HCT116 (cell line): ENCODE data around the gene MEGF10. TPM values are rescaled to one million over a fixed set of nuclear protein-coding genes. Genes with fewer than 3 reads are reported as not detected.

Source experiments
- ATAC-seq: fragments of 200-7000 bp; cut with Tn5 transposase; 2 replicates; pipeline ENCODE4 v1.9.1; 2020; ENCODE audit warnings: mild to moderate bottlenecking, moderate library complexity
- BruUV-seq: library from RNA; stranded (reverse); fragments of 400-500 nt; replicated peaks from 2 replicates; lab custom pipeline; 2021; lab: Mats Ljungman, UMichigan
- CTCF ChIA-PET: fragments of 300-600 bp; sonication (Branson Sonifier 250); formaldehyde crosslinking; loops from one replicate; lab custom pipeline; 2021; ENCODE audit warnings: antibody characterized with exemption; lab: Charles Lee
- POLR2A ChIA-PET: fragments of 300-600, 350-600 bp; sonication (Branson Sonifier 250); formaldehyde crosslinking; loops from one replicate; lab custom pipeline; 2021; ENCODE audit warnings: antibody characterized with exemption; lab: Charles Lee
- RAD21 ChIA-PET, 2 experiments: fragments of 300-600 bp; sonication (Branson Sonifier 250); formaldehyde crosslinking; loops; one replicate each; lab custom pipeline; 2023; ENCODE audit warnings: low total read pairs in 2 of 2; ENCODE audit not compliant: uncharacterized antibody in 2 of 2, unreplicated experiment in 2 of 2, low non-redundant PET in 1 of 2; lab: Charles Lee
- DNase-seq: peaks from one replicate; pipeline ENCODE4 v3.0.0-alpha.2; 2010; ENCODE audit warnings: low read depth, low spot score
- H2AFZ ChIP-seq: fragments of 200-600 bp; shearing (Covaris generic), sonication (generic); 2 replicates; pipeline ENCODE4 v1.6.1; 2017; ENCODE audit warnings: low read depth, mixed run types, mixed read lengths, antibody characterized with exemption, low read length; ENCODE audit not compliant: poor library complexity, severe bottlenecking
- H3K27ac ChIP-seq: 2 replicates; pipeline ENCODE4 v1.5.1; 2012; ENCODE audit warnings: low read depth, low read length
- H3K27me3 ChIP-seq: fragments of 200-600 bp; sonication (generic); 2 replicates; pipeline ENCODE4 v1.6.1; 2016; ENCODE audit warnings: mixed run types, low read length, mixed read lengths; ENCODE audit not compliant: insufficient read depth
- H3K36me3 ChIP-seq, 2 experiments: fragments of 200-500 bp in 1 of 2; fragments of 200-600 bp in 1 of 2; sonication (Bioruptor generic) in 1 of 2; sonication (generic) in 1 of 2; 2 replicates each; pipeline versions ENCODE4 v1.5.1 to v1.6.1; 2014 to 2016; ENCODE audit warnings: low read length in 2 of 2, inconsistent platforms in 1 of 2, mixed read lengths in 1 of 2, mixed run types in 1 of 2; ENCODE audit not compliant: insufficient read depth in 2 of 2, control insufficient read depth in 1 of 2
- H3K4me1 ChIP-seq, 2 experiments: fragments of 200-600 bp in 1 of 2; sonication (generic) in 1 of 2; 2 replicates each; pipeline versions ENCODE4 v1.5.1 to v1.6.1; 2012 to 2017; ENCODE audit warnings: low read length in 2 of 2, inconsistent platforms in 1 of 2, mild to moderate bottlenecking in 1 of 2, mixed read lengths in 1 of 2, mixed run types in 1 of 2, moderate library complexity in 1 of 2; ENCODE audit not compliant: insufficient read depth in 2 of 2, control insufficient read depth in 1 of 2
- H3K4me2 ChIP-seq: fragments of 200-600 bp; sonication (generic); 2 replicates; pipeline ENCODE4 v1.6.1; 2017; ENCODE audit warnings: mixed run types, low read length, mixed read lengths
- H3K4me3 ChIP-seq, 2 experiments: fragments of 200-600 bp in 1 of 2; sonication (generic) in 1 of 2; replicated peaks in 1 of 2; 2 replicates each; pipeline ENCODE4 v1.5.1; 2011 to 2016; ENCODE audit warnings: low read length in 2 of 2, control low read depth in 1 of 2, low read depth in 1 of 2, mild to moderate bottlenecking in 1 of 2, mixed read lengths in 1 of 2, mixed run types in 1 of 2
- H3K79me2 ChIP-seq: fragments of 200-600 bp; sonication (generic); 2 replicates; pipeline ENCODE4 v1.6.1; 2017; ENCODE audit warnings: mild to moderate bottlenecking, mixed run types, low read length, moderate library complexity, mixed read lengths; ENCODE audit not compliant: insufficient read depth
- H3K9ac ChIP-seq: fragments of 200-600 bp; sonication (generic); 2 replicates; pipeline ENCODE4 v1.6.1; 2016; ENCODE audit warnings: low read length, mixed read lengths
- H3K9me2 ChIP-seq: fragments of 200-600 bp; sonication (generic), shearing (Covaris generic); 2 replicates; pipeline ENCODE4 v1.6.1; 2017; ENCODE audit warnings: mixed run types, mild to moderate bottlenecking, moderate library complexity; ENCODE audit not compliant: insufficient read depth
- H3K9me3 ChIP-seq, 2 experiments: fragments of 200-500 bp in 1 of 2; fragments of 200-600 bp in 1 of 2; sonication (Bioruptor generic) in 1 of 2; sonication (generic) in 1 of 2; 2 replicates each; pipeline ENCODE4 v1.6.1; 2014 to 2017; ENCODE audit warnings: low read length in 2 of 2, mixed read lengths in 2 of 2, inconsistent platforms in 1 of 2, low read depth in 1 of 2, mild to moderate bottlenecking in 1 of 2, mixed run types in 1 of 2, moderate library complexity in 1 of 2; ENCODE audit not compliant: control insufficient read depth in 1 of 2, insufficient read depth in 1 of 2
- H4K20me1 ChIP-seq: fragments of 200-600 bp; sonication (generic), shearing (Covaris generic); 2 replicates; pipeline ENCODE4 v1.6.1; 2017; ENCODE audit warnings: mixed run types, mild to moderate bottlenecking, moderate library complexity; ENCODE audit not compliant: insufficient read depth
- ATF3 ChIP-seq: IDR thresholded peaks from 2 replicates; pipeline ENCODE4 v1.6.1; 2012
- CBX3 ChIP-seq: IDR thresholded peaks from 2 replicates; pipeline ENCODE4 v1.6.1; 2012; ENCODE audit warnings: low read depth
- CTCF ChIP-seq, 3 experiments: fragments of 200-600 bp in 1 of 3; sonication (generic) in 1 of 3; IDR thresholded peaks in 2 of 3; conservative IDR thresholded peaks in 1 of 3; 2 replicates each; pipeline ENCODE4 v1.5.1; 2012 to 2017; ENCODE audit warnings: low read depth in 2 of 3, low read length in 2 of 3, antibody characterized with exemption in 1 of 3, borderline replicate concordance in 1 of 3, control low read depth in 1 of 3, mild to moderate bottlenecking in 1 of 3, mixed read lengths in 1 of 3, mixed run types in 1 of 3, moderate library complexity in 1 of 3; ENCODE audit not compliant: insufficient read depth in 1 of 3
- EGR1 ChIP-seq: IDR thresholded peaks from 2 replicates; pipeline ENCODE4 v1.6.1; 2012; ENCODE audit warnings: low read depth
- ELF1 ChIP-seq: IDR thresholded peaks from 2 replicates; pipeline ENCODE4 v1.6.1; 2012; ENCODE audit warnings: low read depth, borderline replicate concordance
- EZH2 ChIP-seq: fragments of 200-600 bp; sonication (generic); IDR thresholded peaks from 2 replicates; pipeline ENCODE4 v1.6.1; 2017; ENCODE audit warnings: antibody characterized with exemption, mixed run types
- EZH2phosphoT487 ChIP-seq: fragments of 200-600 bp; IDR thresholded peaks from 2 replicates; pipeline ENCODE4 v1.6.1; 2018; ENCODE audit warnings: antibody characterized with exemption, borderline replicate concordance
- JUND ChIP-seq: IDR thresholded peaks from 2 replicates; pipeline ENCODE4 v1.6.1; 2012
- POLR2AphosphoS5 ChIP-seq: IDR thresholded peaks from 2 replicates; pipeline ENCODE4 v1.6.1; 2011; ENCODE audit warnings: mild to moderate bottlenecking, low read depth, low read length, moderate library complexity
- RAD21 ChIP-seq: IDR thresholded peaks from 2 replicates; pipeline ENCODE4 v1.6.1; 2012; ENCODE audit warnings: low read depth, mild to moderate bottlenecking
- SIN3A ChIP-seq: IDR thresholded peaks from 2 replicates; pipeline ENCODE4 v1.6.1; 2012; ENCODE audit warnings: low read depth
- SP1 ChIP-seq: IDR thresholded peaks from 2 replicates; pipeline ENCODE4 v1.6.1; 2012; ENCODE audit warnings: low read depth
- SRF ChIP-seq: IDR thresholded peaks from 2 replicates; pipeline ENCODE4 v1.6.1; 2012; ENCODE audit warnings: low read depth
- ZNF274 ChIP-seq: fragments of 200-500 bp; sonication (Bioruptor generic); IDR thresholded peaks from 2 replicates; pipeline ENCODE4 v1.6.1; 2014; ENCODE audit warnings: mild to moderate bottlenecking, low read depth, low read length, inconsistent platforms
- intact Hi-C: fragments of 100-400 bp; cut with micrococcal nuclease; formaldehyde crosslinking; loops from 2 replicates; pipeline ENCODE4 v1.10.0; 2022
- total RNA-seq: library from RNA; stranded (reverse); gene quantifications from one replicate; pipeline ENCODE4 v1.2.1, GENCODE V29; 2021; ENCODE audit not compliant: unreplicated experiment
- TF ChIP-seq, protein P1 (sequence below): IDR thresholded peaks from 2 replicates; pipeline ENCODE4 v1.6.1; 2011; ENCODE audit warnings: mild to moderate bottlenecking, low read length, moderate library complexity; ENCODE audit not compliant: insufficient replicate concordance; ENCODE audit errors: extremely low read depth
- TF ChIP-seq, protein P2 (sequence below): IDR thresholded peaks from 2 replicates; pipeline ENCODE4 v1.6.1; 2012; ENCODE audit warnings: low read depth

Gene MEGF10
- total RNA-seq, 1 experiment from 2014 or later: 0.02 TPM

DNA sequence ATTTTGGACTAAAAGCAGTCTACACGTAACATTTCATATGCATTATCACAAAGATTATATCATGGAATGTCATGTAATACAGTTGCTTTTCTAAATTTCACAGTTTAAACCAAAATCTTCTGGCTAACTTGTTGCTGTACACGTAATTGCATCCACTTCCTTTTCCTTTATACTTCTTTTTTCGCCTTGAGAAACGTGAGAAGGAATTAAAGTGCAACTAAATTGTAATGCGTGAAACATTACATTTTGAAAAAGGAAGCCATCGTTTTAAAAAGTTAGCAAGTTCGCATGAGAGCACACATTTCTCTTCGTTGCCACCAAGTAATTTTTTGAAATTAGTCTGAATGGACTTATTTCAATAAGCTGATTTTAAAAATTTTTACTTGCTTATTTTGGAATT, 80.0 kb downstream of the MEGF10 start:
- DNase-seq: no peak
- TF ChIP-seq ZNF274: no peak
- no peak for TF ChIP-seq CBX3
- no peak for TF ChIP-seq ELF1
- TF ChIP-seq EZH2: no peak
- TF ChIP-seq, protein P1, sequence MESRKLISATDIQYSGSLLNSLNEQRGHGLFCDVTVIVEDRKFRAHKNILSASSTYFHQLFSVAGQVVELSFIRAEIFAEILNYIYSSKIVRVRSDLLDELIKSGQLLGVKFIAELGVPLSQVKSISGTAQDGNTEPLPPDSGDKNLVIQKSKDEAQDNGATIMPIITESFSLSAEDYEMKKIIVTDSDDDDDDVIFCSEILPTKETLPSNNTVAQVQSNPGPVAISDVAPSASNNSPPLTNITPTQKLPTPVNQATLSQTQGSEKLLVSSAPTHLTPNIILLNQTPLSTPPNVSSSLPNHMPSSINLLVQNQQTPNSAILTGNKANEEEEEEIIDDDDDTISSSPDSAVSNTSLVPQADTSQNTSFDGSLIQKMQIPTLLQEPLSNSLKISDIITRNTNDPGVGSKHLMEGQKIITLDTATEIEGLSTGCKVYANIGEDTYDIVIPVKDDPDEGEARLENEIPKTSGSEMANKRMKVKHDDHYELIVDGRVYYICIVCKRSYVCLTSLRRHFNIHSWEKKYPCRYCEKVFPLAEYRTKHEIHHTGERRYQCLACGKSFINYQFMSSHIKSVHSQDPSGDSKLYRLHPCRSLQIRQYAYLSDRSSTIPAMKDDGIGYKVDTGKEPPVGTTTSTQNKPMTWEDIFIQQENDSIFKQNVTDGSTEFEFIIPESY: no peak
- no peak for TF ChIP-seq EGR1
- TF ChIP-seq POLR2AphosphoS5: no peak
- TF ChIP-seq SP1: no peak
- TF ChIP-seq EZH2phosphoT487: no peak
- TF ChIP-seq, protein P2, sequence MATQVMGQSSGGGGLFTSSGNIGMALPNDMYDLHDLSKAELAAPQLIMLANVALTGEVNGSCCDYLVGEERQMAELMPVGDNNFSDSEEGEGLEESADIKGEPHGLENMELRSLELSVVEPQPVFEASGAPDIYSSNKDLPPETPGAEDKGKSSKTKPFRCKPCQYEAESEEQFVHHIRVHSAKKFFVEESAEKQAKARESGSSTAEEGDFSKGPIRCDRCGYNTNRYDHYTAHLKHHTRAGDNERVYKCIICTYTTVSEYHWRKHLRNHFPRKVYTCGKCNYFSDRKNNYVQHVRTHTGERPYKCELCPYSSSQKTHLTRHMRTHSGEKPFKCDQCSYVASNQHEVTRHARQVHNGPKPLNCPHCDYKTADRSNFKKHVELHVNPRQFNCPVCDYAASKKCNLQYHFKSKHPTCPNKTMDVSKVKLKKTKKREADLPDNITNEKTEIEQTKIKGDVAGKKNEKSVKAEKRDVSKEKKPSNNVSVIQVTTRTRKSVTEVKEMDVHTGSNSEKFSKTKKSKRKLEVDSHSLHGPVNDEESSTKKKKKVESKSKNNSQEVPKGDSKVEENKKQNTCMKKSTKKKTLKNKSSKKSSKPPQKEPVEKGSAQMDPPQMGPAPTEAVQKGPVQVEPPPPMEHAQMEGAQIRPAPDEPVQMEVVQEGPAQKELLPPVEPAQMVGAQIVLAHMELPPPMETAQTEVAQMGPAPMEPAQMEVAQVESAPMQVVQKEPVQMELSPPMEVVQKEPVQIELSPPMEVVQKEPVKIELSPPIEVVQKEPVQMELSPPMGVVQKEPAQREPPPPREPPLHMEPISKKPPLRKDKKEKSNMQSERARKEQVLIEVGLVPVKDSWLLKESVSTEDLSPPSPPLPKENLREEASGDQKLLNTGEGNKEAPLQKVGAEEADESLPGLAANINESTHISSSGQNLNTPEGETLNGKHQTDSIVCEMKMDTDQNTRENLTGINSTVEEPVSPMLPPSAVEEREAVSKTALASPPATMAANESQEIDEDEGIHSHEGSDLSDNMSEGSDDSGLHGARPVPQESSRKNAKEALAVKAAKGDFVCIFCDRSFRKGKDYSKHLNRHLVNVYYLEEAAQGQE: no peak
- TF ChIP-seq CTCF (IDR thresholded peaks at IDR 0.05 in 2 of 3, conservative IDR thresholded peaks at IDR 0.05 in 1 of 3; ENCODE audit: borderline replicate concordance in 1 of 3, insufficient read depth in 1 of 3, low read depth in 2 of 3, low read length in 2 of 3): no peak
- TF ChIP-seq RAD21: no peak
- TF ChIP-seq JUND: no peak
- no peak for TF ChIP-seq ATF3
- no peak for TF ChIP-seq SIN3A
- TF ChIP-seq SRF: no peak
- TF ChIP-seq, all 23 proteins: peak for 0
- RAD21 ChIA-PET: no interaction called here

More for the DNA sequence above, 80.0 kb downstream of the MEGF10 start:
- BruUV-seq: no TSS peak
- no peaks in the 10 kb centered on the region for H3K9me3 ChIP-seq
- H3K4me1 ChIP-seq: no peaks in the 10 kb centered on the region; a peak in 1 of 4 replicates
- no peaks in the 10 kb centered on the region for H3K9me2 ChIP-seq
- ATAC-seq: no peak
- no peaks in the 10 kb centered on the region for H4K20me1 ChIP-seq
- ChIA-PET CTCF (no interaction called here), POLR2A (no interaction called here)
- H3K36me3 ChIP-seq: no peaks in the 10 kb centered on the region
- H3K27ac ChIP-seq: no peak overlapping the region
- H2AFZ ChIP-seq: no peak overlapping the region
- H3K27me3 ChIP-seq: no peaks in the 10 kb centered on the region
- H3K4me3 ChIP-seq: no peak overlapping the region
- H3K4me2 ChIP-seq: no peak overlapping the region
- intact Hi-C loops: no loop called here
- no peaks in the 10 kb centered on the region for H3K79me2 ChIP-seq
- H3K9ac ChIP-seq: no peak overlapping the region
